GM23248 (cell line): ENCODE data around the gene CLTB.

Experiments used
- EZH2 ChIP-seq: fragments of 200-600 bp; sonication (generic); IDR thresholded peaks from 2 replicates; pipeline ENCODE4 v1.6.1; 2018; ENCODE audit warnings: antibody characterized with exemption, mild to moderate bottlenecking; ENCODE audit not compliant: insufficient read depth, poor library complexity, severe bottlenecking
- EZH2phosphoT487 ChIP-seq: fragments of 200-600 bp; sonication (generic); IDR thresholded peaks from 2 replicates; pipeline ENCODE4 v1.6.1; 2018; ENCODE audit warnings: antibody characterized with exemption, moderate library complexity, mild to moderate bottlenecking, low read depth; ENCODE audit not compliant: insufficient read depth

DNA sequence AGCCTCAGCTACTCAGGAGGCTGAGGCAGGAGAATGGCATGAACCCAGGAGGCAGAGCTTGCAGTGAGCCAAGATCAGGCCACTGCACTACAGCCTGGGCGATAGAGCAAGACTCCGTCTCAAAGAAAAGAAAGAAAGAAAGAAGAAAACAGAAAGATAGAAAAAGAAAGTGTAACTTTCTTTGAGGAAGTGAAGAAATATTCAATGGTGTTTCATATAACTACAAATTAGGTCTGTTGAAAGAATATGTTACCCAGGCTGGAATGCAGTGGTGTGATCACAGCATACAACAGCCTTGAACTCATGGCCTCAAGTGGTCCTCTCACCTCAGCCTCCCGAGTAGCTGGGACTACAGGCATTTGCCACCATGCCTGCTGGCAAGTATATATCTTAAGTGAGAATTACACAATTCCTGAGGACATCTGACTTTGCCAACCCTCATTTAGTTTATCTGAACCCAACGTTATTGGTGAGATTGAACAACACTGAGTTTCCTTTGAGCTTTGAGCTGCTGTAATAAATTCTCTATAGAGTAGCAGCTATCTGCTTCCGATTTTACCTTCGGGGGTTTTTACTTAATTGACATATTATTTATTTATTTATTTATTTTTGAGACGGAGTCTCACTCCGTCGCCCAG lies 29.8 kb upstream of the CLTB start:
- no peak for TF ChIP-seq EZH2
- no peak for TF ChIP-seq EZH2phosphoT487
